ENCODE measurements around the gene C1QB.

The C1QB gene

GRCh38 chr1:22636353-22636752, 16.7 kb upstream of the C1QB start, which contains the start of gene C1QA:
C1QA (plus strand) TSS chr1:22636628; CDS start chr1:22637617, 989 bp downstream.
- DNase-seq = no peak

- peak; percentile 81 for DNase-seq
Measured at GRCh38 chr1:22636927-22637326, 16.1 kb upstream of the C1QB start.

GRCh38 chr1:22637907-22638445, 15.1 kb upstream of the C1QB start:
- DNase-seq = no peak

- DNase-seq = no peak
Measured at GRCh38 chr1:22638476-22639234, 14.4 kb upstream of the C1QB start.

GRCh38 chr1:22639286-22639685, 13.8 kb upstream of the C1QB start:
- DNase-seq = no peak

- DNase-seq = no peak
Measured at GRCh38 chr1:22641247-22641646, 11.8 kb upstream of the C1QB start.

- DNase-seq = peak; percentile 44
Measured at GRCh38 chr1:22641906-22642636, 11.0 kb upstream of the C1QB start.

GRCh38 chr1:22643381-22643780, 9.7 kb upstream of the C1QB start, which contains the start of gene C1QC:
C1QC (plus strand) TSS chr1:22643633; CDS start chr1:22644024, 391 bp downstream.
- no peak for DNase-seq

GRCh38 chr1:22643928-22644327, 9.1 kb upstream of the C1QB start:
- no peak for DNase-seq

GRCh38 chr1:22645931-22646330, 7.1 kb upstream of the C1QB start:
- DNase-seq = no peak

- no peak for DNase-seq
Measured at GRCh38 chr1:22646384-22646783, 6.7 kb upstream of the C1QB start.

GRCh38 chr1:22650089-22650693, 2.8 kb upstream of the C1QB start:
- no peak for DNase-seq

- DNase-seq = no peak
Measured at GRCh38 chr1:22651941-22652856, 837 bp upstream of the C1QB start.

- no peak for DNase-seq
Measured at GRCh38 chr1:22654692-22655091, 1.7 kb downstream of the C1QB start.

- DNase-seq = no peak
Measured at GRCh38 chr1:22658385-22659163, 5.5 kb downstream of the C1QB start.

GRCh38 chr1:22660716-22661241, 7.7 kb downstream of the C1QB start:
- no peak for DNase-seq

GRCh38 chr1:22661880-22662279, 8.8 kb downstream of the C1QB start:
- DNase-seq = no peak

GRCh38 chr1:22662318-22662717, 9.3 kb downstream of the C1QB start:
- DNase-seq = peak; percentile 22

GRCh38 chr1:22662986-22663408, 10.0 kb downstream of the C1QB start:
- DNase-seq = no peak

- no peak for DNase-seq
Measured at GRCh38 chr1:22665752-22666151, 12.7 kb downstream of the C1QB start.

GRCh38 chr1:22666412-22666811, 13.4 kb downstream of the C1QB start:
- no peak for DNase-seq
